Measurements from ENCODE around the gene APEX2.

Gene APEX2

GRCh38 chrX:55057675-55058249 is 57.6 kb downstream of the APEX2 start:
- Histone ChIP-seq H3K27ac (ENCODE audit: low read depth, low read length) (no peak overlapping the region), H3K4me3 (ENCODE audit: low read depth in 1 of 2, low read length in 2 of 2) (no peak overlapping the region), H3K27me3 (ENCODE audit: control insufficient read depth in 1 of 2, insufficient read depth in 2 of 2, low read length in 2 of 2) (peaks cover 0 to 8% of the 10 kb centered on the region in 2 donors), H3K9me3 (ENCODE audit: low read length) (no peaks in the 10 kb centered on the region), H3K9ac (ENCODE audit: low read length) (no peak overlapping the region), H3K36me3 (ENCODE audit: insufficient read depth, low read length) (no peaks in the 10 kb centered on the region), H3K4me1 (ENCODE audit: insufficient read depth, low read length) (no peaks in the 10 kb centered on the region)
